ENCODE measurements around the gene DNAH9.
A peak's percentile ranks its signal among the peaks of the same experiment; 100 is the strongest.

Gene DNAH9

DNA sequence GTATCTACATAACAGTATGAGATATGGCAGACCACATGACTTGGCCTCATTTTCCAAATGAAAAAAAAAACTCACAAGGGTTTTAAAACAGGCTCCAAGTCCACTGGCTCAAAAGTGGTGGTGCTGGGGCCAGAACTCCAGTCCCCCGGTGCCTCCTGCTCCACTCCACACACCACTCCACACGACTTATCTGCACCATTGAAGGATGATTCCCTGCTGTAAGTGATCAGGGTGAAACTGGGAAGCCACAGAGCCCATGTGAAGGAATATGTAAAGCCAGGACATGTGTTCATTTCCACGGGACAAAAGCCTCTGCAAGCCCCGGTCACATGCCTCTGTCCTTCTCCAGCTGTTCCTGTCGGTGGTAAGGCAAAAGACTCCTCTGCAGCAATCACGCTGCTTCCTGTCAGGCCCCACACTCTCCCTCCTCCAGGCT, 301.8 kb downstream of the DNAH9 start:
- H3K9me3 ChIP-seq (ENCODE audit: low read length): no peaks in the 10 kb centered on the region
- H2AFZ ChIP-seq (ENCODE audit: low read depth, low read length): no peak overlapping the region
- H3K27me3 ChIP-seq (ENCODE audit: insufficient read depth, low read length): no peaks in the 10 kb centered on the region
- no peaks in the 10 kb centered on the region for H3K36me3 ChIP-seq (ENCODE audit: insufficient read depth, low read length)
- H3K4me3 ChIP-seq (ENCODE audit: low read length): no peak overlapping the region
- no peaks in the 10 kb centered on the region for H3K4me1 ChIP-seq (ENCODE audit: insufficient read depth, low read length)

DNA sequence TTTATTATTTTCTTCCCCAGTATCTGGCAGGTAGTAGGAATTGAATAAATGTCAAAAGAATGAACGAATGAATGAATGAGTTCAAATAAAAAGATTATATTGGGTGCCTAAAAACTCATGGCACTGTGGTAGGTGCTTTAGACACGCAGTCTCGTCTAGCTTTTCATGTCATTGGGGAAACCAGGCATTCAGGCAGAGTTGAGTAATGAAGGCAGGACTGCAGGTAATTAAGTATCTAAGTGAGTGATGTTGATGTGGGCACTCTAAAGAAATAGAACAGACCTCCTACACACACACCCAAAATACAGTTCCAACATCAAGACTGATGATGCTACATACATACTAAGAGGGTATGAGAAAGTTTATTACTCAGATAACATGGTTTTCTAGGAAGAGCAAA, 302.4 kb downstream of the DNAH9 start:
- H2AFZ ChIP-seq (ENCODE audit: low read depth, low read length): no peak overlapping the region

DNA sequence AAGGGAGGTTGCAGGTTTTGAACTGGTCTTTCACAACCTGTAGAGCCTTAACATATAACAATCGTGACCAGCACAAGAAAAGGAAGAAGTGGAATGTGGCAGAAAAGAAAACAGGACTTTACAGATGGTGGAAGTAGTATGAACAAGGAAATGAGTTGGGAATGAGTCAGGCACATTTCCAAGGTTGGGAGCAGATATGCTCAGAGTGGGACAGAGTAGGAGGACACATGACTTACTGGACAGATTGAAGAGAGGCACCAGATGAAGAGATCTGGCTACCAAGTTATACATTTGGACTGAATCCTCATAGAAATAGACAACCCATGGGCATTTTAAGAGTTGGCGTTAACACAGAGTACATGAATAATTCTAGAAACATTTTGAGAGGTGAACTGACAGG, 303.7 kb downstream of the DNAH9 start:
- H3K27me3 ChIP-seq (ENCODE audit: insufficient read depth, low read length): no peaks in the 10 kb centered on the region
- H3K4me1 ChIP-seq (ENCODE audit: insufficient read depth, low read length): no peaks in the 10 kb centered on the region
- no peak overlapping the region for H2AFZ ChIP-seq (ENCODE audit: low read depth, low read length)
- no peaks in the 10 kb centered on the region for H3K9me3 ChIP-seq (ENCODE audit: low read length)
- no peak overlapping the region for H3K4me3 ChIP-seq (ENCODE audit: low read length)
- H3K36me3 ChIP-seq (ENCODE audit: insufficient read depth, low read length): no peaks in the 10 kb centered on the region

More for the DNA sequence above, 302.4 kb downstream of the DNAH9 start:
- Histone ChIP-seq H3K9me3 (ENCODE audit: low read length) (no peaks in the 10 kb centered on the region), H3K27me3 (ENCODE audit: insufficient read depth, low read length) (no peaks in the 10 kb centered on the region), H3K4me3 (ENCODE audit: low read length) (no peak overlapping the region), H3K36me3 (ENCODE audit: insufficient read depth, low read length) (no peaks in the 10 kb centered on the region), H3K4me1 (ENCODE audit: insufficient read depth, low read length) (no peaks in the 10 kb centered on the region)

DNA sequence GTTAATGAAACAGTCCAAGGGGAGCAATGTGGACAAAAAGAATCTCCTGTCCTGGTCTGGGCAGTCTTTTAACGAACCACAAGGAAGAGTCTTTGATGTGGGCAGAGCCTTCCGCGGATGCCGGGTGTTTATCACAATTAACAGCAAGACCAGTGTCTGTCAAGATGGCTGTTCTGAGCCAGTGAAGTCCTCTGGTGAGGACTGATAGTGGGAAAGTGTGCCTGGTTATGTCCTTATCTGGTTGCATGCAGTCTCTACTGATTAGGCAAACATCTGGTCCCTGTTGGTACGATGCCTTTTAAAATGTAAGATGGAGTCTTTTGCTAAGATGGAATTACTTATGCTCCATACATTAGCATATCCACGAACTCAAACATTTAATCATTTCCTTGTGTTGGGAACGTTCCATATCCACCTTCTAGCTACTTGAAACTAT, 310.5 kb downstream of the DNAH9 start:
- Histone ChIP-seq H3K9me3 (ENCODE audit: low read length) (no peaks in the 10 kb centered on the region), H3K36me3 (ENCODE audit: insufficient read depth, low read length) (no peaks in the 10 kb centered on the region), H3K4me3 (ENCODE audit: low read length) (no peak overlapping the region), H2AFZ (ENCODE audit: low read depth, low read length) (no peak overlapping the region), H3K27me3 (ENCODE audit: insufficient read depth, low read length) (no peaks in the 10 kb centered on the region), H3K4me1 (ENCODE audit: insufficient read depth, low read length) (no peaks in the 10 kb centered on the region)

DNA sequence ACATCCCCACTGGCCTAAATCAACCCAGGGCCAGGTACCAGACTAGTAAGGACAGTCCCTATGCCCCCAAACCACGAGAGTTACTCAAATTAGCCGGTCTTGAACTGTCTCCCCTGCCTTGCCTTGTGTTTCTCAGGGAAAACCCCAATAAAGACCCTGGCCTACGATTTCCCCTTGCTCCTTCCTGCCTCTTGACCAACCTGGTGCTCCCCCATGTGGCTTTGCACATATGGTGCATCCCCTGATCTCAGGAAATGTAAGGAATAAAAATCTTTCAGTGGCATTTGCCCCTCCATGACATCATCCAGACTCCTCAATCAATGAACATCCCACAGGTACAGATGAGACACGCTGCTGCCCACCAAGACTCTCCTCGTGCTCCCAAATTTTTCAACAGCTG, 311.1 kb downstream of the DNAH9 start:
- Histone ChIP-seq H3K9me3 (ENCODE audit: low read length) (no peaks in the 10 kb centered on the region), H3K4me3 (ENCODE audit: low read length) (no peak overlapping the region), H3K27me3 (ENCODE audit: insufficient read depth, low read length) (no peaks in the 10 kb centered on the region), H3K36me3 (ENCODE audit: insufficient read depth, low read length) (no peaks in the 10 kb centered on the region), H3K4me1 (ENCODE audit: insufficient read depth, low read length) (no peaks in the 10 kb centered on the region), H2AFZ (ENCODE audit: low read depth, low read length) (no peak overlapping the region)

DNA sequence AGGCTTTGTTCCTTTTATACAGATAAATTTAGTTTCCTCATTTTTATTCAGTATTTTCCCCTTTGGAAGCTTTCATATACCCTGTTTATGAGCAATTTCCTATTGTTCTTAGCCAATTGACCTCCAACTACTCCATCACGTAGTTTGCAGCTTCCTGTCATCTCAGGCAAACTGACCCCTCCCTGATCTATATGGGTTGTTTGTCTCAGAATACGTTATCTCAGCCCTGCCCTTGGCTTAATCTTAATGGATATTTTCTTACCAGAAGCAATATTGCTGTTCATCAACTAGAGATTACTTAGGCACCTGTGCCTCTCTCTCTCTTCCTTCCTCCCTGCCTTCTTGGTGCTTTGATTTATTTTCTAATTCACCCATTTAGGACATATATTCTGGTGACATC, 317.8 kb downstream of the DNAH9 start:
- Histone ChIP-seq H2AFZ (ENCODE audit: low read depth, low read length) (no peak overlapping the region), H3K36me3 (ENCODE audit: insufficient read depth, low read length) (no peaks in the 10 kb centered on the region), H3K9me3 (ENCODE audit: low read length) (no peaks in the 10 kb centered on the region), H3K4me1 (ENCODE audit: insufficient read depth, low read length) (no peaks in the 10 kb centered on the region), H3K27me3 (ENCODE audit: insufficient read depth, low read length) (no peaks in the 10 kb centered on the region), H3K4me3 (ENCODE audit: low read length) (no peak overlapping the region)

DNA sequence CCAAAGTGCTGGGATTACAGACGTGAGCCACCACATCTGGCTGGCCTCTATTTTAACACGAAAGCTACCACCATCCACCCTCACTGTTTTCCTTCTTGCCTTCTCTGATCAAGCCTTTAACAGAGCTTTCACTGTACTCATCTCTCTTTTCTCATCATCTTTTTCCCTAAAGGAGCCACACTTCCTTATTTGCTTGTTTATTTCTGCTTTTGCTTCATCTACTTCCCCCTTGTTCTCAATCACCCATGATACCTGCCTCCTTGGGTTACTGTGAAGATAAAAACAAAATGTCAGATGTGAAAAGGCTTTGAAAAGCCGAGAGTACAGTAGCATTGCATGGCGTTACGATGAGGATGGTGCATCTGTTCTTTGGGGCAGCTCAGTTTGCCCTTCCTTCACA, 319.1 kb downstream of the DNAH9 start:
- no peaks in the 10 kb centered on the region for H3K9me3 ChIP-seq (ENCODE audit: low read length)
- no peak overlapping the region for H3K4me3 ChIP-seq (ENCODE audit: low read length)
- no peak overlapping the region for H2AFZ ChIP-seq (ENCODE audit: low read depth, low read length)
- no peaks in the 10 kb centered on the region for H3K27me3 ChIP-seq (ENCODE audit: insufficient read depth, low read length)
- H3K36me3 ChIP-seq (ENCODE audit: insufficient read depth, low read length): no peaks in the 10 kb centered on the region
- no peaks in the 10 kb centered on the region for H3K4me1 ChIP-seq (ENCODE audit: insufficient read depth, low read length)

DNA sequence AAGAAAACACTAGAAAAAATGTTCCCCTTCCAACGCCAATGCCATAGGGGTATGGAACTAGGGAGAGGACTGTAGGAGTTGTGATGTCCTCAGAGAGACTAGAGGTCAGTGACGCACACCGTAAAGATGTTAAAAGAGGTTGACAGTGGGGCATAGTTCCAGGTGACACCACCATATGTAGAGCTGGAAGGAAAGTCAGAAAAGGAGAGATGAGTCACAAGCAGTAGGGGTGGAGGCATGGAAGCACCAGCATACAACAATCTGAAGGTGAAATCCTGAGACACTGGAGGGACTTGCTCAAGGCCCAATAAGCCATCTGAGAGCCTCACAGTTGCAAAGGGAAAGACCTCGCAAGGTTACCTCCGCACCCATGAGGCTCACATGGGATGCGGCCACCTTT, 323.0 kb downstream of the DNAH9 start:
- Histone ChIP-seq H3K9me3 (ENCODE audit: low read length) (no peaks in the 10 kb centered on the region), H3K27me3 (ENCODE audit: insufficient read depth, low read length) (no peaks in the 10 kb centered on the region), H3K36me3 (ENCODE audit: insufficient read depth, low read length) (no peaks in the 10 kb centered on the region), H3K4me3 (ENCODE audit: low read length) (no peak overlapping the region), H2AFZ (ENCODE audit: low read depth, low read length) (no peak overlapping the region), H3K4me1 (ENCODE audit: insufficient read depth, low read length) (peaks cover 7% of the 10 kb centered on the region)

DNA sequence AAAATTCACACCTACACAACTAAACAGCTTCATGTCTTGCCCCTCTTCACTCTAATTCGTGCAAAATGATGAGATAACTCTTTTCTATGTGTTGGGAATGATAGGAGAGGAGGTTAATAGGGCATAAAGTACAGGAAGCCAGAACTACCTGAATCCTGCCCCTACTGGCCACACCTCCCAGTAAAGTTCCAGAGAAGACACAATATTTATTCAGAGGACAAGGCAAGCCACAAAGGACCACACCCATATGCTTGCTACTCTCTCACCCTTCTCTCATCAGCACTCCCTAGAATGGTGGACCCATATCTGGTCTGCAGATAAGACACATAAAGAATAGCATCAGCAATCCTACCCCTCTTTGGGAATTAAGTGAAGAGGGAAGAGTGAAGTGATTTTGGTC, 324.4 kb downstream of the DNAH9 start:
- Histone ChIP-seq H3K9me3 (ENCODE audit: low read length) (no peaks in the 10 kb centered on the region), H2AFZ (ENCODE audit: low read depth, low read length) (no peak overlapping the region), H3K4me1 (ENCODE audit: insufficient read depth, low read length) (peaks cover 7% of the 10 kb centered on the region), H3K4me3 (ENCODE audit: low read length) (no peak overlapping the region), H3K27me3 (ENCODE audit: insufficient read depth, low read length) (no peaks in the 10 kb centered on the region), H3K36me3 (ENCODE audit: insufficient read depth, low read length) (no peaks in the 10 kb centered on the region)

DNA sequence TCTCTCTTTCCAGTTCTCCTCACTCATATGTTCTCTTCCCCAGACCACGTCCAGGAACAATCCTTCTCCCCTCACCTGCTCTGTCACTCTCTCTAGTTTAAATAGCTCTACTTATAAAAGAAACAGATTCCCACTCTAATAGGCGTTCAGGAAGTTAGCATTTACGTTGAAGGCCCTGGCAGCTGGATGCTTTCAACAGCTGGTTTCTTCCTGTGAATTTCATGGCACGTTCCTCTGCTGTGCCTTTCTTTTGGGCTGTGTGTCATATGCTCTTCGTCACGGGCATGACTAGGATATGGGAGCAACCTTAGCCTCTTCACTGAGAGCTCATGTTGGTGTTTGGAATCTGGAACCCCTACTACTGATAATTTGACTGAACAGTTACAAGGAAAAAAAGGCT, 325.8 kb downstream of the DNAH9 start:
- Histone ChIP-seq H3K27me3 (ENCODE audit: insufficient read depth, low read length) (no peaks in the 10 kb centered on the region), H3K36me3 (ENCODE audit: insufficient read depth, low read length) (no peaks in the 10 kb centered on the region), H2AFZ (ENCODE audit: low read depth, low read length) (no peak overlapping the region), H3K9me3 (ENCODE audit: low read length) (no peaks in the 10 kb centered on the region), H3K4me1 (ENCODE audit: insufficient read depth, low read length) (peaks cover 7% of the 10 kb centered on the region), H3K4me3 (ENCODE audit: low read length) (no peak overlapping the region)

DNA sequence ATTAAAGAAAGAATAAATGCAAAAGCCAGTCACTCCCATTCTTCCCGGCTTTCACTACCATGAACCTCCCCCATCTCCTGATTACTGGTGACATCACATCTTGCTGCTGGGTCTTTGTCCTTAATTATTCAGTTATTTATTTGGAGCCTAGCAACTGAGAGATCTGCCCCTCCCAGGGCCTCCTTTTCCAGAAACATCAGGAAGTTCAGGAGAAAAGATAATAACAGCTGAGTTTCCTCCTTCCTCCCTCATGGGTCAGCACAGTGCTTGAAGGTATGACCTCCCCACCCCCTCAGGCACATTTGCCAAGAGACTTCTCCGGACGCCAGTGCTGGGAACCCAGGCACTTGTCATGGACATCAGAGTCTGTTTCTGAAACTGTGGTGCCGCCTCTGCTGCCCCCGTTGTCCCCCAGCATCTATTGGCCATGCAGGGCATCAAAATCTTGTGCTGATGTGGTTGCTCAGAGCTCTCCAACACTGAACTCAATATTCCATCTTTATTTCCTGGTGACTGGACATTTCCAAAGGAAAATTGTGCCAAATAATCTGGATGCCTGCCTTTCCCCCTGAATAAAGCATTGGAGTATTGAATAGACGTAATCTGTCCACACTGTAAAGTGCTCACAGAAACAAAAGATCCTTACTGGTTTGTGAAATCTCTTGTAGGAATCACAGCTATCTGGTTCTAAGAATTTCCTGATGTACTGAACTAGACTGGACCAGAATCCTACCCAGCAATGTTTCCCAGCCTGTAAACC, 327.2 kb downstream of the DNAH9 start:
- Histone ChIP-seq H3K4me3 (ENCODE audit: low read length) (no peak overlapping the region), H3K4me1 (ENCODE audit: insufficient read depth, low read length) (peaks cover 7% of the 10 kb centered on the region), H3K9me3 (ENCODE audit: low read length) (no peaks in the 10 kb centered on the region), H2AFZ (ENCODE audit: low read depth, low read length) (peak overlapping the region; percentile 59), H3K36me3 (ENCODE audit: insufficient read depth, low read length) (no peaks in the 10 kb centered on the region), H3K27me3 (ENCODE audit: insufficient read depth, low read length) (no peaks in the 10 kb centered on the region)

DNA sequence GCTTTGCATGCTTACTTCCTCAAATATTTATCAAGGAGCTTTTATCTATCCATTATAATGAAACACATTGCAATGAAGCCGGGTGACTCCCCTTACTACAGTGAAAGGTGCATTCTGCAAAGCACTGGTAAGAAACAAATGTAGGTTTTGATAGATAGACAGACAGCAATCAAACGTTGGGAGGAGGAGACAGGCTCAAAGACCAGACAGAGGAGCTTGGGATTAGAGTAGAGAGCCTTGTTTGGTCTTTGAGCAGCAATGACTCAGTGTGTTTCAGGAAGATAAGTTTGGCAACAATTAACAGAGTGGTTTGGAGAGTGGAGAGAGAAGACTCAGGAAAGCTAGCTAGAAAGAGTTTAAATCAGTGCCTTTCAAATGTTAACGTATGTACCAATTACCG, 330.2 kb downstream of the DNAH9 start:
- Histone ChIP-seq H3K9me3 (ENCODE audit: low read length) (no peaks in the 10 kb centered on the region), H3K27me3 (ENCODE audit: insufficient read depth, low read length) (no peaks in the 10 kb centered on the region), H3K4me1 (ENCODE audit: insufficient read depth, low read length) (peaks cover 7% of the 10 kb centered on the region), H2AFZ (ENCODE audit: low read depth, low read length) (no peak overlapping the region), H3K36me3 (ENCODE audit: insufficient read depth, low read length) (no peaks in the 10 kb centered on the region), H3K4me3 (ENCODE audit: low read length) (no peak overlapping the region)

DNA sequence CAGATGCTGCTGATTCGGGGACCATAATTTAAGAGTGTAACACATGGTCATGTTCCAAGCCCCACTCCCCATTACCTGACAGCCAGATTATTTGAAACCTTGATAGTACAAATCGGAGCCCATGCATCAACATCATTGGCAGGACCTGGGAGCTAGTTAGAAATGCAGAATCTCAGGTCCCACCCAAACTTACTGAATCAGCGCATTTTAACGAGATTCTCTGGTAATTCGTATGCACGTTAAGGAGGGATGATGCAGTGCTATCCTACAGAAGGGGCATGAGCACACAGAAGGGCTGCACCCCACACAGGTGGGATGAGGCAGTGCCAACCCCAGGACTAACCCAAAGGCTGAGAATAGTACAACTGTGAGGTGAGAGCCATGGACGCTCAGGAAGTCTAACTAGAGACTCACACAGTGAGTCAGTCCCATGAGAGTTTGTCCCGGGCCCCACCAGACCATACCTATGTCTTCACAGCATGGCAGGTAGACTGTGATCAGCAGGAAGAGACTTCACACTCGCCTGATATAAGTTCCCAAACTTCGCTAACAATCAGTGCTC, 334.1 kb downstream of the DNAH9 start:
- no peaks in the 10 kb centered on the region for H3K9me3 ChIP-seq (ENCODE audit: low read length)

More for the DNA sequence above, 334.1 kb downstream of the DNAH9 start:
- Histone ChIP-seq H3K4me3 (ENCODE audit: low read length) (no peak overlapping the region), H3K4me1 (ENCODE audit: insufficient read depth, low read length) (no peaks in the 10 kb centered on the region), H2AFZ (ENCODE audit: low read depth, low read length) (no peak overlapping the region), H3K27me3 (ENCODE audit: insufficient read depth, low read length) (no peaks in the 10 kb centered on the region), H3K36me3 (ENCODE audit: insufficient read depth, low read length) (no peaks in the 10 kb centered on the region)
